Omental fat pad (tissue), 4 donors: ENCODE results near the gene TACC2. TPM values are rescaled to one million over a fixed set of nuclear protein-coding genes. Genes with fewer than 3 reads are reported as not detected.

Experiments
- ATAC-seq: fragments of 150-250 bp; one replicate; pipeline ENCODE4 v1.9.1; 2016; ENCODE audit warnings: mild to moderate bottlenecking, moderate library complexity; ENCODE audit not compliant: low FRiP score
- DNase-seq: peaks from one replicate; pipeline ENCODE4 v3.0.0-alpha.2; 2019; ENCODE audit warnings: low spot score
- CTCF ChIP-seq, 3 donors: fragments of 450-650 bp; IDR thresholded peaks; one replicate each; pipeline ENCODE4 v1.5.1; 2016 to 2017; ENCODE audit warnings: antibody characterized with exemption in 3 of 3, mild to moderate bottlenecking in 3 of 3, moderate library complexity in 2 of 3
- total RNA-seq, 4 donors: library from RNA; depleted of rRNA; stranded (reverse); fragments of >200 nt; gene quantifications; one replicate each; pipeline ENCODE4 v1.1.0, GENCODE V29; 2016

TACC2 gene
- total RNA-seq, 4 donors from 2014 or later = 23.8 to 33.6 (median 29.4) TPM

- no peak for TF ChIP-seq CTCF (IDR thresholded peaks at IDR 0.05)
- no peak for DNase-seq
- ATAC-seq = peak; percentile 17
Observed at GRCh38 chr10:122132331-122132755, 143.4 kb downstream of the TACC2 start.

GRCh38 chr10:122132882-122133565 lies 144.1 kb downstream of the TACC2 start:
- no peak for TF ChIP-seq CTCF (IDR thresholded peaks at IDR 0.05)
- ATAC-seq (no peak), DNase-seq (no peak)

GRCh38 chr10:122135251-122136025 lies 146.5 kb downstream of the TACC2 start:
- DNase-seq = no peak
- peak; percentile 51 for ATAC-seq
- TF ChIP-seq CTCF (IDR thresholded peaks at IDR 0.05) = no peak

- TF ChIP-seq CTCF (IDR thresholded peaks at IDR 0.05) = no peak
- DNase-seq (no peak), ATAC-seq (no peak)
Observed at GRCh38 chr10:122138831-122139625, 150.1 kb downstream of the TACC2 start.

GRCh38 chr10:122139627-122140170 lies 150.7 kb downstream of the TACC2 start:
- ATAC-seq = no peak
- TF ChIP-seq CTCF (IDR thresholded peaks at IDR 0.05) = no peak
- no peak for DNase-seq

GRCh38 chr10:122140461-122140902 lies 151.5 kb downstream of the TACC2 start:
- no peak for TF ChIP-seq CTCF (IDR thresholded peaks at IDR 0.05)
- ATAC-seq (peak; percentile 50), DNase-seq (no peak)
